Mesodermal cell (in vitro differentiated cells): ENCODE measurements around the gene RAVER1.

Experiments used
- H3K27ac ChIP-seq: 2 replicates; pipeline ENCODE4 v1.7.0; 2013; ENCODE audit warnings: mild to moderate bottlenecking, low read depth, low read length, moderate library complexity; ENCODE audit not compliant: severe bottlenecking
- H3K36me3 ChIP-seq: 2 replicates; pipeline ENCODE4 v1.7.1; 2013; ENCODE audit warnings: mild to moderate bottlenecking, low read length, moderate library complexity; ENCODE audit not compliant: control insufficient read depth, insufficient read depth
- H3K4me1 ChIP-seq: one replicate; pipeline ENCODE4 v1.7.1; 2013; ENCODE audit warnings: mild to moderate bottlenecking, low read length; ENCODE audit not compliant: insufficient read depth, control insufficient read depth, poor library complexity, severe bottlenecking
- H3K4me3 ChIP-seq: 2 replicates; pipeline ENCODE4 v1.7.0; 2013; ENCODE audit warnings: low read length, control low read depth, mild to moderate bottlenecking; ENCODE audit not compliant: insufficient read depth, poor library complexity, severe bottlenecking; ENCODE audit errors: extremely low read depth
- H3K9me3 ChIP-seq: 2 replicates; pipeline ENCODE4 v1.7.1; 2013; ENCODE audit warnings: mild to moderate bottlenecking, low read length, moderate library complexity; ENCODE audit not compliant: control insufficient read depth
- WGBS, 2 experiments: methylation state at CpG; one replicate each; pipeline ENCODE4 v1.1.5; 2013; ENCODE audit warnings: missing lambda C conversion rate in 2 of 2; ENCODE audit not compliant: insufficient coverage in 2 of 2; 5-methylcytosine and 5-hydroxymethylcytosine counted together

Gene RAVER1

DNA sequence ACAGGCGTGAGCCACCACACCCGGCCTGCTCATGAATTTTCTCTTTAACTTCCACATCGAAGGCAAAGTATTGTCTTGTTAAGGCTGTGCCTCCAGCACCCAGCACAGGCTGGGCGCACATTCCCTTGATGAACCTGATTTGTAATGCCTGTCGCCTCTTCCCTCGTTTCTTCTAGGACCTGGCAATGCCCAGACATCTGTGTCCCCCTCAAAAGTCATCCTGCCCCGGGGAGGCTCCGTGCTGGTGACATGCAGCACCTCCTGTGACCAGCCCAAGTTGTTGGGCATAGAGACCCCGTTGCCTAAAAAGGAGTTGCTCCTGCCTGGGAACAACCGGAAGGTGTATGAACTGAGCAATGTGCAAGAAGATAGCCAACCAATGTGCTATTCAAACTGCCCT lies 58.7 kb downstream of the RAVER1 start:
- no peaks in the 10 kb centered on the region for H3K36me3 ChIP-seq
- 96 to 99% methylated on average over 10 of the region's 10 CpGs for WGBS, 2 experiments
- H3K4me3 ChIP-seq, result no peak overlapping the region
- no peak overlapping the region for H3K27ac ChIP-seq
- H3K9me3 ChIP-seq, result no peaks in the 10 kb centered on the region
- no peaks in the 10 kb centered on the region for H3K4me1 ChIP-seq

DNA sequence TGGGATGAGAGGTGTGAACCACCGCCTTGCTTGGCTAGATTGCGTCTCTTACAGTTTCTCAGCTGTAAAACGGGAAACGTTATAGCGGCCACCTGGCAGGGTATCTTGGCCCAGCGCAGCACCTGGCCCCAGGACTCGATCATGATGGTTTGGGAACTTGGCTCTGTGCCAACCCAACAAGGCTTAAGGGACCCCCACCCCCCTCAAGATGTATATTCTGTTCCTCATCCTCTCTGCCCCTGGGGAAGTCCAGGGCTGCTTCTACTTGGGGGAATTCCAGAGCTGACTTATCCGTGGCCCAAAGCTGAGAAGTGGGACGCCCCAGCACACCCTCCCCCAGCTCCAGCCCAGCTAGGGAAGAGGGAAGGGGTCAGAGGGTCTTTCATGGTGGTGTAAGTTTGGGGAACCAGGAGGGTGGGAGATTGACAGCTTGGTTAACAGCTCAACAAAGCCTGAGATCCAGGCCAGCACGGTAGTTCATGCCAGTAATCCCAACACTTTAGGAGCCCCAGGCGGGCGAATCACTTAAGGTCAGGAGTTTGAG lies 61.7 kb downstream of the RAVER1 start:
- H3K9me3 ChIP-seq, result no peaks in the 10 kb centered on the region
- H3K4me3 ChIP-seq, result no peak overlapping the region
- WGBS, 2 experiments, result 73 to 78% methylated on average over 10 to 11 of the region's 12 CpGs
- no peak overlapping the region for H3K27ac ChIP-seq
- no peaks in the 10 kb centered on the region for H3K4me1 ChIP-seq
- no peaks in the 10 kb centered on the region for H3K36me3 ChIP-seq

DNA sequence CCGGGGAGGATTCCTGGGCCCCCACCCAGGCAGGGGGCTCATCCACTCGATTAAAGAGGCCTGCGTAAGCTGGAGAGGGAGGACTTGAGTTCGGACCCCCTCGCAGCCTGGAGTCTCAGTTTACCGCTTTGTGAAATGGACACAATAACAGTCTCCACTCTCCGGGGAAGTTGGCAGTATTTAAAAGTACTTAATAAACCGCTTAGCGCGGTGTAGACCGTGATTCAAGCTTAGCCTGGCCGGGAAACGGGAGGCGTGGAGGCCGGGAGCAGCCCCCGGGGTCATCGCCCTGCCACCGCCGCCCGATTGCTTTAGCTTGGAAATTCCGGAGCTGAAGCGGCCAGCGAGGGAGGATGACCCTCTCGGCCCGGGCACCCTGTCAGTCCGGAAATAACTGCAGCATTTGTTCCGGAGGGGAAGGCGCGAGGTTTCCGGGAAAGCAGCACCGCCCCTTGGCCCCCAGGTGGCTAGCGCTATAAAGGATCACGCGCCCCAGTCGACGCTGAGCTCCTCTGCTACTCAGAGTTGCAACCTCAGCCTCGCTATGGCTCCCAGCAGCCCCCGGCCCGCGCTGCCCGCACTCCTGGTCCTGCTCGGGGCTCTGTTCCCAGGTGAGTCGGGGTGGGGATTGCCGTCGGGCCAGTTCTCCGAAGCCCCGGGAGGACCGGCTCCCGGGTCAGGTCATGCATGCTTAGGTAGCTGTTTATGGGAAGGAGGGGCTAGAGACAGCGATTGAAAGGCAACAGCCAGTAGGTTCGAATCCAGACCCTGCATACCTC lies 62.5 kb downstream of the RAVER1 start, which contains the start of gene ICAM1:
Gene ICAM1, plus strand, starts transcription at position 505 of the 779 bp plus-strand sequence. Its CDS starts 40 bp downstream, at position 545.
- H3K4me3 ChIP-seq, result peak within 1 kb of the TSS; percentile 19
- WGBS, 2 experiments, result 5 to 8% methylated on average over 41 to 46 of the region's 51 CpGs
- H3K27ac ChIP-seq, result no peak within 1 kb of the TSS

DNA sequence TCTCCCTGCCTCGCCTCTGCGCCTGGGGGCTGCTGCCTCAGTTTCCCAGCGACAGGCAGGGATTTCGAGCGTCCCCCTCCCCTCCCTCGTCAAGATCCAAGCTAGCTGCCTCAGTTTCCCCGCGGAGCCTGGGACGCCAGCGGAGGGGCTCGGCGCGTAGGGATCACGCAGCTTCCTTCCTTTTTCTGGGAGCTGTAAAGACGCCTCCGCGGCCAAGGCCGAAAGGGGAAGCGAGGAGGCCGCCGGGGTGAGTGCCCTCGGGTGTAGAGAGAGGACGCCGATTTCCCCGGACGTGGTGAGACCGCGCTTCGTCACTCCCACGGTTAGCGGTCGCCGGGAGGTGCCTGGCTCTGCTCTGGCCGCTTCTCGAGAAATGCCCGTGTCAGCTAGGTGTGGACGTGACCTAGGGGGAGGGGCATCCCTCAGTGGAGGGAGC lies 63.1 kb downstream of the RAVER1 start:
- H3K4me3 ChIP-seq, result peak overlapping the region; percentile 19
- no peak overlapping the region for H3K27ac ChIP-seq
- 17 to 22% methylated on average over 20 to 28 of the region's 37 CpGs for WGBS, 2 experiments
- H3K9me3 ChIP-seq, result no peaks in the 10 kb centered on the region
- no peaks in the 10 kb centered on the region for H3K4me1 ChIP-seq
- no peaks in the 10 kb centered on the region for H3K36me3 ChIP-seq

More for the DNA sequence above, 62.5 kb downstream of the RAVER1 start, which contains the start of gene ICAM1:
- no peaks in the 10 kb centered on the region for H3K36me3 ChIP-seq
- no peaks in the 10 kb centered on the region for H3K4me1 ChIP-seq
- no peaks in the 10 kb centered on the region for H3K9me3 ChIP-seq

DNA sequence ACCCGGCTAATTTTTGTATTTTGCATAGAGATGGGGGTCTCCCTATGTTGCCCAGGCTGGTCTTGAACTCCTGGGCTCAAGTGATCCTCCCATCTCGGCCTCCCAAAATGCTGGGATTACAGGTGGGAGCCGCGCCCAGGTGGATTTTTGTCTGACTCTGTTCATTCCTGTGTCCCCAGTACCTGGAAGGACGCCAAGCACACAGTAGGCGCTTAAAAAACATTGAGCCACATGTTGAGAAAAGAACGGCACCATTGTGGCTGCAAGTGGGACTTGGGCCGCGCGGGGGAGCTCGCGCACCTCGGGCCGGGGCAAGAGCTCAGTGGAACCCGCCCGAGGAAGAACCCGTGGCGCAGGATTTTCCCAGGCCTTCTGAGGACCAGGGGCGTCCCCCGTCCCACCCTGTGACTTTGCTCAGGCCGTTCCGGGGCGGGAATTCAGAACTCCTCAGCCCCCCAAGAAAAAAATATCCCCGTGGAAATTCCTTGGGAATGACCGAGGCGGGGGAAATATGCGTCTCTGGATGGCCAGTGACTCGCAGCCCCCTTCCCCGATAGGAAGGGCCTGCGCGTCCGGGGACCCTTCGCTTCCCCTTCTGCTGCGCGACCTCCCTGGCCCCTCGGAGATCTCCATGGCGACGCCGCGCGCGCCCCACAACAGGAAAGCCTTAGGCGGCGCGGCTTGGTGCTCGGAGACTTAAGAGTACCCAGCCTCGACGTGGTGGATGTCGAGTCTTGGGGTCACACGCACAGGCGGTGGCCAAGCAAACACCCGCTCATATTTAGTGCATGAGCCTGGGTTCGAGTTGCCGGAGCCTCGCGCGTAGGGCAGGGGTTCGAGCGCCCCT lies 63.8 kb downstream of the RAVER1 start:
- H3K27ac ChIP-seq, result no peak overlapping the region
- H3K9me3 ChIP-seq, result no peaks in the 10 kb centered on the region
- no peaks in the 10 kb centered on the region for H3K36me3 ChIP-seq
- H3K4me3 ChIP-seq, result peak overlapping the region; percentile 18
- no peaks in the 10 kb centered on the region for H3K4me1 ChIP-seq
- WGBS, 2 experiments, result 11% methylated on average over 52 to 57 of the region's 59 CpGs

DNA sequence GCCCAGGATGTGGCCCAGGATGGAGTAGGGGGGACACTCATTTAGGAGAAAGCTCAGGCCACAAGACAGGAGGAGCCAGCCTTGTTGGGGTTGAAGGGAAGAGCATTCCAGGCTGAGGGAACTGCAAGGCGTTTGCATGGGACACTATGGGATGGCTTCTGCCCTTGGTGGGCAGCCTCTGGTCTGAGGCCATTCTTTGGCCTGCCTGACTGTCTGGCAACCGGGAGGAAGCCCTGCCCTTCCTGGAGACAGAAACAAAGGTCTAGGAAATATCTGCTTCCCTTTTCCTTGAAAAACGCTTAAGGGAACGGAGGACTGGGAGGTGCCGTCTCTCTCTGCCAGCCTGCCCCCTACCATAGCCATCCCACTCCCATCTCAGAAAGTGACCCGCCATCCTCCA lies 65.3 kb downstream of the RAVER1 start:
- no peak overlapping the region for H3K27ac ChIP-seq
- no peaks in the 10 kb centered on the region for H3K4me1 ChIP-seq
- no peaks in the 10 kb centered on the region for H3K9me3 ChIP-seq
- WGBS, 2 experiments, result 70 to 78% methylated on average over 6 of the region's 6 CpGs
- no peak overlapping the region for H3K4me3 ChIP-seq
- H3K36me3 ChIP-seq, result no peaks in the 10 kb centered on the region

DNA sequence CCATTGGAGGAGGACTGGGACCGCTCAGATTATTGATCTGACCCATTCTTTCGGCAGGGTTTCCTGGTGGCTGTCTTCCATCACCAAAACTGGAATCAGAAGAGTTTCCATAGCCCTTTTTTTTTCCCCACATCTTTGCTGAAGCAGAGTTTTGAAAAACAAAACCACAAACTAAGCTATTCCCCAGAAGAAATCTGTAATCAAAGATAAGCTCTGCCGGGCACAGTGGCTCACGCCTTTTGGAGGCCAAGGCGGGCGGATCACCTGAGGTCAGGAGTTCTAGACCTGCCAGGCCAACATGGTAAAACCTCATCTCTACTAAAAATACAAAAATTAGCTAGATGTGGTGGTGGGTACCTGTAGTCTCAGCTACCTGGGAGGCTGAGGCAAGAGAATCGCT lies 66.6 kb downstream of the RAVER1 start:
- no peaks in the 10 kb centered on the region for H3K36me3 ChIP-seq
- no peaks in the 10 kb centered on the region for H3K4me1 ChIP-seq
- no peak overlapping the region for H3K27ac ChIP-seq
- no peak overlapping the region for H3K4me3 ChIP-seq
- WGBS, 2 experiments, result 89 to 96% methylated on average over 4 to 6 of the region's 7 CpGs
- H3K9me3 ChIP-seq, result no peaks in the 10 kb centered on the region
